Measurements from ENCODE around the gene SYNE2.

Gene SYNE2

GRCh38 chr14:63908667-63909264 is 56.0 kb downstream of the SYNE2 start:
- H3K27me3 ChIP-seq (ENCODE audit: low read length) = no peaks in the 10 kb centered on the region
- H3K27ac ChIP-seq (ENCODE audit: low read depth, low read length) = no peak overlapping the region
- peaks cover 13% of the 10 kb centered on the region; the same call in 1 of the 2 replicates for H3F3A ChIP-seq (ENCODE audit: insufficient read depth)
- H3K79me2 ChIP-seq (ENCODE audit: insufficient read depth, low read length) = peaks cover 96% of the 10 kb centered on the region
- H2AFZ ChIP-seq (ENCODE audit: low read depth, low read length, severe bottlenecking) = no peak overlapping the region
- H3K4me3 ChIP-seq (ENCODE audit: insufficient read depth, low read length, poor library complexity, severe bottlenecking) = no peak overlapping the region
- H4K20me1 ChIP-seq (ENCODE audit: low read depth, low read length) = peaks cover 32% of the 10 kb centered on the region
- H3K4me2 ChIP-seq (ENCODE audit: low read depth, low read length, poor library complexity, severe bottlenecking) = peak overlapping the region; percentile 5
- H3K9me3 ChIP-seq (ENCODE audit: insufficient read depth, low read length) = no peaks in the 10 kb centered on the region
- H3K9ac ChIP-seq (ENCODE audit: low read length) = no peak overlapping the region
- TF ChIP-seq CTCF (IDR thresholded peaks at IDR 0.05; ENCODE audit: insufficient read depth, low read length, poor library complexity, severe bottlenecking) (no peak), EZH2phosphoT487 (conservative IDR thresholded peaks at IDR 0.05; ENCODE audit: low read length) (no peak)
- peaks cover 34% of the 10 kb centered on the region for H3K36me3 ChIP-seq (ENCODE audit: low read length)
- no peaks in the 10 kb centered on the region for H3K9me2 ChIP-seq (replicated peaks; ENCODE audit: insufficient read depth, low read length)

GRCh38 chr14:63909984-63910383 is 57.2 kb downstream of the SYNE2 start:
- H3K9me2 ChIP-seq (replicated peaks; ENCODE audit: insufficient read depth, low read length) = no peaks in the 10 kb centered on the region
- peaks cover 13% of the 10 kb centered on the region; the same call in 1 of the 2 replicates for H3F3A ChIP-seq (ENCODE audit: insufficient read depth)
- peaks cover 96% of the 10 kb centered on the region for H3K79me2 ChIP-seq (ENCODE audit: insufficient read depth, low read length)
- H3K4me2 ChIP-seq (ENCODE audit: low read depth, low read length, poor library complexity, severe bottlenecking) = no peak overlapping the region
- peaks cover 34% of the 10 kb centered on the region for H3K36me3 ChIP-seq (ENCODE audit: low read length)
- H2AFZ ChIP-seq (ENCODE audit: low read depth, low read length, severe bottlenecking) = no peak overlapping the region
- H3K27ac ChIP-seq (ENCODE audit: low read depth, low read length) = no peak overlapping the region
- H4K20me1 ChIP-seq (ENCODE audit: low read depth, low read length) = peaks cover 27% of the 10 kb centered on the region
- H3K9ac ChIP-seq (ENCODE audit: low read length) = no peak overlapping the region
- H3K9me3 ChIP-seq (ENCODE audit: insufficient read depth, low read length) = no peaks in the 10 kb centered on the region
- TF ChIP-seq EZH2phosphoT487 (conservative IDR thresholded peaks at IDR 0.05; ENCODE audit: low read length) (no peak), CTCF (IDR thresholded peaks at IDR 0.05; ENCODE audit: insufficient read depth, low read length, poor library complexity, severe bottlenecking) (no peak)
- H3K27me3 ChIP-seq (ENCODE audit: low read length) = no peaks in the 10 kb centered on the region
- H3K4me3 ChIP-seq (ENCODE audit: insufficient read depth, low read length, poor library complexity, severe bottlenecking) = no peak overlapping the region

DNA sequence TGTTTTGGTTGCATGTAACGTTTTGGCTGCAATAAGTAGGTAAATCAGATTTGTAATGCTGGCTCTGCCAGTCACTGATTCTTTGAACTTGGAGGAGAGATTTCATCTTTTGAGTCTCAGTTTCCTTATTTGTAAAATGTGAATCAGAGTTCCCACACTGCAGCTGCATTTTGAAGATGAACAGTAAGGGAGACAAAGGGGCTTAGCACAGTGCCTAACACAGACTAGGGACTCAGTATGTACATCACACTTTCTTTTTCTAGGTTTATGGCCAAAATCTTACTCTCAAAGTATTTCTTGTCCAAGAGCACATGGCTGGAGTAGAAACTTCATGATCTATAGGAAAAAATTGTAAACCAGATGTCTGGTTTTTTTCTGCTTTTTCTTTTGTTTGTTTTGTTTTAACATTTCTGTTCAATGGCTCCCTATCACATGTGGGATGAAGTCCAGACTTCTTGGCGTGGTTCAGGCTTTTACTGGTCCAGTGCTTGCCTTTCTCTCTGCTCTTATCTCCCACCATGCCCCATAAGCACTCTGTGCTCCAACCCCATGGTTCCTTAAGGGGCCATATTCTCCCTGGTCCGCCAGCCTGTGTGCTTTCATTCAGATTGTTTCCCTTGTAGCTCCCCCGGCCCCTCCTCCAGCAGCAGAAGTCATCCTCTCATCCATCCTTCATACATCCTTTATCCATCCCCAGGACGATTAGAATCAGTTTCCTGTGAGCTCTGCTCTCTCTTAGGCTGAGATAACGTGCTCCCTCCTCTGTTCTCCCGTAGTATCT is 58.0 kb downstream of the SYNE2 start:
- Histone ChIP-seq H3K9ac (ENCODE audit: low read length) (no peak overlapping the region), H3K79me2 (ENCODE audit: insufficient read depth, low read length) (peaks cover 96% of the 10 kb centered on the region), H4K20me1 (ENCODE audit: low read depth, low read length) (peaks cover 23% of the 10 kb centered on the region), H3K36me3 (ENCODE audit: low read length) (peaks cover 34% of the 10 kb centered on the region), H3K27ac (ENCODE audit: low read depth, low read length) (no peak overlapping the region), H3K9me2 (replicated peaks; ENCODE audit: insufficient read depth, low read length) (no peaks in the 10 kb centered on the region), H3K4me3 (ENCODE audit: insufficient read depth, low read length, poor library complexity, severe bottlenecking) (no peak overlapping the region), H3K4me2 (ENCODE audit: low read depth, low read length, poor library complexity, severe bottlenecking) (no peak overlapping the region), H3F3A (ENCODE audit: insufficient read depth) (peaks cover 13% of the 10 kb centered on the region; the same call in 1 of the 2 replicates), H3K9me3 (ENCODE audit: insufficient read depth, low read length) (no peaks in the 10 kb centered on the region), H2AFZ (ENCODE audit: low read depth, low read length, severe bottlenecking) (no peak overlapping the region), H3K27me3 (ENCODE audit: low read length) (no peaks in the 10 kb centered on the region)
- TF ChIP-seq EZH2phosphoT487 (conservative IDR thresholded peaks at IDR 0.05; ENCODE audit: low read length) (no peak), CTCF (IDR thresholded peaks at IDR 0.05; ENCODE audit: insufficient read depth, low read length, poor library complexity, severe bottlenecking) (no peak)

All from SU-DHL-6 (cell line).